GM18508 (cell line): ENCODE results near the gene FAF2.
"Not testable (repeated sequence)": the region's sequence is repeated elsewhere in the genome, so short reads cannot be mapped to it uniquely, and the experiment has no call there.

Experiments used
- ATAC-seq: cut with Tn5 transposase; IDR thresholded peaks from one replicate; pipeline ENCODE4 v1.9.1; 2021; ENCODE audit warnings: moderate number of reproducible peaks; ENCODE audit not compliant: insufficient read depth, unreplicated experiment

The FAF2 gene

DNA sequence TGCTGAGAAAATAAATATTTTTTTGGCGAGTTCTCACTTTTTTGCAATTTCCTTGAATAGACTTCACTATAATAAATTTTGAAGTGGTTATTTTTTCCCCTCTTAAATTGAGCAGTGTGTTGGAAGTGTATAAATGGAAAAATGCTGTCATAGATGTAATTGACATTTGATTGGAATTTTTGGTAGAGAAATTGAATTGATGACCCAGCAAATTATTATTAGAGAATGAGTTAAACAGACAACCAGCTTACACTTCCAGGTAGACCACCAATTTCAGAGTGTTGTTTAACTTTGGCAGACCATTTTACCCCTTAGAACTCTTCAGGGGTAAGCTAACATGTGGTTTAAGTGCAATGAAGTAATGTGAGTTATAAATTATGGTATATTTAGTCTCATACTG, 1.9 kb downstream of the FAF2 start:
- ATAC-seq: no peak

GRCh38 chr5:176454724-176455394, 6.7 kb downstream of the FAF2 start:
- ATAC-seq: no peak

DNA sequence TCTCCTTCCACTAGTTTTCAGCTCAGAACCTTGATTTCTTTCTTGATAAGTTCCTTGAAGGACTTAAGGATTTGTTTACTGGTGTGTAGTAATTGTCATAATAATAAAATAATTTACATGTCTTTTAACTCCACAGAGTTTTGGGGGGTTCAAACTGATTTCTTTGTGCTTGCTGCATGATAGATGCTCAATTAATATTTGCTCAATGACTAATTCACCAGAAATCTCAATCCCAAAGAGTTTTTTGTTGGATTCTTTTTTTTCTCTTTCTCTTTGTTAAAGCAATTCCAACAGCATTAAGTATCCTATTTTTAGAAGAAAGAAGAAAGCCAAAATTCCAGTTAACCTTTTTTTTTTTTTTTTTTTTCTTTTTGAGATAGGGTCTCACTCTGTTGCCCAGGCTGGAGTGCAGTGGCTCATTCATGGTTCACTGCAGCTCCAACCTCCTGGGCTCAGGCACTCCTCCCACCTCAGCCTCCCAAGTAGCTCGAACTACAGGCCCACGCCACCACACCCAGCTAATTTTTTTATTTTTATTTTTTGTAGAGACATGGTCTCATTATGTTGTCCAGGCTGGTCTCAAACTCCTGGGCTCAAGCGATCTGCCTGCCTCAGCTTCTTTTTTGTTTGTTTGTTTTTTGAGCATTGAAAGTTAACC, 10.8 kb downstream of the FAF2 start:
- no peak for ATAC-seq

DNA sequence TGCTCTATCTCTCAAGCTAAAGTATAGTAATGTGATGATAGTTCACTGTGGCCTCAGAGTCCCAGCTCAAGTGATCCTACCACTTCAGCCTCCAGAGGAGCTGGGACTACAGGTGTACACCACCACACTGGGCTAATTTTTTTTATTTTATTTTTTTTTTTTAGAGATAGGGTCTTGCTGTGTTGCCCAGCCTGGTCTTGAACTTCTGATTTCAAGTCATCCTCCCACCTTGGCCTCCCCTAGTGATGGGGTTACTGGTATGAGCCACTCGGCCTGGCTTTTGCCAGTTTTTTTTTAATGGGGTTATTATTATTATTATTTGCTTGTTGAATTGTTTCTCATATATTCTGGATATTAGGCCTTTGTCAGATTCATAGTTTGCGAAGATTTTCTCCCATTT, 13.2 kb downstream of the FAF2 start:
- no peak for ATAC-seq

DNA sequence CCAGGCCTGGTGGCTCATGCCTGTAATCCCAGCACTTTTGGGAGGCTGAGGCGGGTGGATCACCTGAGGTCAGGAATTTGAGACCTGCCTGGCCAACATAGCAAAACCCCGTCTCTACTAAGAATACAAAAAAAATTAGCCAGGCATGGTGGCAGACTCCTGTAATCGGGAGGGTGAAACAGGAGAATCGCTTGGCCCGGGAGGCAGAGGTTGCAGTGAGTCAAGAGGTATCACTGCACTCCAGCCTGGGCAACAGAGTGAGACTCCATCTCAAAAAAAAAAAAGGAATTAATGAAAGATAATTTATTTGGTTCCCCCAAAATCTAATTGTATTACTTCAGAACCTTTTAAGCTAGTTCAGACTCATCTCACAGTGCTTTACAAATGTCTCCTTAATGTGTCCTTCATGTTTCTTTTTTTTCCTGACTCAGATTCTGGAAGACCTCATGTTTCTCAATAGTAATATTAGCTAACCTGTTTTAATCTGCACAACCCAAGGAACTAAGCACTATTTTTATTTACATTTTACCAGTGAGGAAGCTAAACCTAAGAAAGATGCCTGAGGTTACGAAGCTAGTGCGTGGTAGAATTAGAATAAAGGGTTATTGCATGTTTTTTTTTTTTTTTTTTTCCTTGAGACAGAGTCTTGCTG, 15.1 kb downstream of the FAF2 start:
- ATAC-seq: no peak

- ATAC-seq: no peak
Measured at GRCh38 chr5:176466245-176466871, 18.2 kb downstream of the FAF2 start.

- no peak for ATAC-seq
Measured at GRCh38 chr5:176469296-176469695, 21.1 kb downstream of the FAF2 start.

GRCh38 chr5:176470539-176470938, 22.4 kb downstream of the FAF2 start:
- no peak for ATAC-seq

GRCh38 chr5:176471098-176471497, 22.9 kb downstream of the FAF2 start:
- ATAC-seq: no peak

- no peak for ATAC-seq
Measured at GRCh38 chr5:176473335-176474006, 25.3 kb downstream of the FAF2 start.

DNA sequence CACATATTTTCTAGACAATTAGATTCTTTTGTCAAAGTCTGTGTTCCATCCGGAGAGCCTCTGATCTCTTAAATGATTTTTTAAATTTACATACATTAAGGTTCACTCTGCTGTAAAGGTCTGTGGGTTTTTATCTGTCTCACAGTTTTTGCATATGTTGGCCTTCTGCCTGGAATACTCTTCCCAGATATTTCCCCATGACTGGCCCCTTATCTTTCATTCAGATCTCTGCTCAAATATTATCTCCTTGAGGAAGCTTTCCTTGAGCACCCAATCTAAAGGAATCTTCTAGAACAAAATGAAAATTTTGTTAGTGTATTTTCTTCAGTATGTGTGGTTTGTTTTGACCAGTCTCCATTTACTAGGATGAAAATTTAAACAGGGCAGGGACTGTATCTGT, 26.3 kb downstream of the FAF2 start:
- no peak for ATAC-seq

DNA sequence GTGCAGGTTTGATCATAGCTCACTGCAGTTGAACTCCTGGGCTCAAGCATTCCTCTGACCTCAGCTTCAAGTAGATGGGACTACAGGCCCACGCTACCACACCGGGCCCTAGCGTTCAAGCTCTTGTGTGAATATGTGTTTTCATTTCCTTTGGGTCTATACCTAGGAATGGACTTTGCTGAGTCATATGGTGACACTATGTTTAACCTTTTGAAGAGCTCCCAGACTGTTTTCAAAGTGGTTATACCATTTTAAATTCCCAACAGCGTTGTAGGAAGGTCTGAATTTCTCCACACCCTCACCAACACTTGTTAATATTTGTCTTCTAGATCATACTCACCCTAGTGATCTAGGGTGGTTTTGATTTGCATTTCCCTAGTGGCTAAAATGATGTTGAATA, 33.5 kb downstream of the FAF2 start:
- no peak for ATAC-seq

DNA sequence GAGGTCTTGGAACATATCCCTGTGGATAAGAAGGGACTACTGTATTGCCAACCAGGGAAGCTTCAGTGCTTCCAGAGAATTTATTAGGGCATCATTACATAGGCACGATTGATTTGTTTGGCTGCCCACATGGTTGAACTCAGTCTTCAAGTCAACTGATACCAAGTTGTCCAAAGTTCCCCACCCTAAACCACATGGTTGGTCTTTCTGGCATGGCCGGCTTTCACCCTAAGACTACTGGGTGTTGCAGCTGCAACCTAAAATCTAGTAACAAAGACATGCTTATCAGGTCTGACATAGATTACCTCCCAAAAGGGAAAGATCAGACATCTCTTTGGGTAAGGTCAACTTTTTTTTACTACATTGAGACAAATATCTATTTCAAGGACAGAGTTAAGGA, 37.0 kb downstream of the FAF2 start:
- no peak for ATAC-seq

DNA sequence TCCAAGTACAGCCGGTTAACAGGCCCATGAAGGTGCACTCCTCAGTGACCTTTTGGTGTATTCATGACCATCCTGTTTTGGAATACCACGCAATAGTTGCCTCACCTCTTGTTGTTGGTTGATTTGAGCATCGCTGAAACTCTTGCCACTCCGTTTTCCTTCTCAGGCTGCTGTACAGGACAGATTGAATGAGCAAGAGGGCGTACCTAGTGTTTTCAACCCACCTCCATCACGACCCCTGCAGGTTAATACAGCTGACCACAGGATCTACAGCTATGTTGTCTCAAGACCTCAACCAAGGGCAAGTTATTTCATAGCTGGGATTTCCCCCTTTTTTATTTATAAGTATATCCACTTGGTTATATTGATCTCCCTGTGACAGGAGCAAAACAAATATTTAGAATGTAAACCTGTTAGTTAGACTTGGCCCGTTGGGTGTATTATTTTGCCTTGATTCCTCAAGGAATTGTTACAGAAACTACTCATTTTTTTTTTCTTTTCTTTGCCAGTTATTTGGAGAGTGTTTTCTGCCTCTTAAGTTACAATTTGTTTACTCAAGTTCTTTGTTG, 38.1 kb downstream of the FAF2 start:
- ATAC-seq: no peak

- ATAC-seq: not testable (repeated sequence)
Measured at GRCh38 chr5:176487160-176487559, 39.0 kb downstream of the FAF2 start.

DNA sequence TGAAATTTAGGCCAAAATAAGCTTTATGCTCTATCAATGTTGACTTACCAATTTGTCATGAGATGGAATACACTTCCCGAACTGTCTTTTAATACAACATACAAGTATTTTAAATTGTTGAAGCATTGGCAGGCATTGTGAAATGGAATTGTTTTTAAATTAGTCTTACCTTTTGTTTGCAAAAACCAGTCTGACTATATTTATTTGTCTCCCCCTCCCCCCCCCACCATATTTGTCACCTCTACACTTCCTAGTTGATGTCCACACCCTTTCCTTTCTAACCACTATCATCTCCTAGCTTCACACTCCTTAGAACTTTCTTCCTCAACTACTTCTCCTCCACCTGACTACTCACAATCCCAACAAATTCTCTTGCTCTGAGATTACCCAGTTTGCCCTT, 40.9 kb downstream of the FAF2 start:
- ATAC-seq: no peak

GRCh38 chr5:176490301-176490700, 42.1 kb downstream of the FAF2 start:
- no peak for ATAC-seq

GRCh38 chr5:176491101-176491502, 42.9 kb downstream of the FAF2 start:
- no peak for ATAC-seq

GRCh38 chr5:176491901-176492300, 43.7 kb downstream of the FAF2 start:
- ATAC-seq: no peak

GRCh38 chr5:176492431-176492830, 44.2 kb downstream of the FAF2 start:
- ATAC-seq: no peak
